Body of pancreas (tissue), 4 donors: ENCODE measurements around the gene NT5C2. TPM values are rescaled to one million over a fixed set of nuclear protein-coding genes. Genes with fewer than 3 reads are reported as not detected.

Experiments
- ATAC-seq: fragments of 150-250 bp; one replicate; pipeline ENCODE4 v1.9.1; 2016
- DNase-seq, 4 donors: peaks; one replicate each; pipeline ENCODE4 v3.0.0-alpha.2; 2019
- H3K27ac ChIP-seq, 4 donors: fragments of 200-600 bp; sonication (generic); 1 replicate in 3 of 4; 2 replicates in 1 of 4; pipeline versions ENCODE4 v1.5.1 to v1.6.1; 2016 to 2019; ENCODE audit warnings: mild to moderate bottlenecking in 1 of 4, mixed read lengths in 1 of 4, moderate library complexity in 1 of 4
- H3K27me3 ChIP-seq, 2 donors: fragments of 200-600 bp; sonication (generic); one replicate each; pipeline ENCODE4 v1.6.0; 2016; ENCODE audit warnings: mild to moderate bottlenecking in 1 of 2
- H3K36me3 ChIP-seq, 2 donors: fragments of 200-600 bp; sonication (generic); replicated peaks in 1 of 2; 2 replicates each; pipeline ENCODE4 v1.5.1; 2016; ENCODE audit warnings: low read depth in 2 of 2; ENCODE audit not compliant: insufficient read depth in 1 of 2
- H3K4me1 ChIP-seq: fragments of 200-600 bp; sonication (generic); one replicate; pipeline ENCODE4 v1.6.0; 2016
- H3K4me3 ChIP-seq, 2 donors: fragments of 200-600 bp; sonication (generic); 1 replicate in 1 of 2; 2 replicates in 1 of 2; pipeline ENCODE4 v1.5.1; 2016 to 2019
- H3K9me3 ChIP-seq, 3 donors: fragments of 200-600 bp; sonication (generic); 1 replicate in 2 of 3; 2 replicates in 1 of 3; pipeline ENCODE4 v1.5.1; 2016
- POLR2A ChIP-seq, 3 donors: fragments of 450-650 bp; IDR thresholded peaks; one replicate each; pipeline ENCODE4 v1.6.1; 2016; ENCODE audit warnings: antibody characterized with exemption in 3 of 3, mild to moderate bottlenecking in 2 of 3
- WGBS, 2 donors: methylation state at CpG; one replicate each; pipeline ENCODE4 v1.1.5; 2017; 5-methylcytosine and 5-hydroxymethylcytosine counted together
- intact Hi-C: fragments of 100-400 bp; cut with DNase I; formaldehyde crosslinking; loops from one replicate; pipeline ENCODE4 v1.15.1; 2023
- total RNA-seq, 2 donors: library from RNA; depleted of rRNA; stranded (reverse); fragments of >200 nt; gene quantifications; one replicate each; pipeline ENCODE4 v1.1.0, GENCODE V29; 2016
- TF ChIP-seq, protein P1 (sequence below), 7 experiments: fragments of 450-650 bp in 4 of 7; fragments of 200-600 bp in 3 of 7; sonication (generic) in 3 of 7; IDR thresholded peaks; one replicate each; pipeline ENCODE4 v1.5.1; 2016 to 2019; ENCODE audit warnings: antibody characterized with exemption in 7 of 7

The NT5C2 gene
- total RNA-seq, 2 donors from 2014 or later: 32.0 to 43.1 TPM

DNA sequence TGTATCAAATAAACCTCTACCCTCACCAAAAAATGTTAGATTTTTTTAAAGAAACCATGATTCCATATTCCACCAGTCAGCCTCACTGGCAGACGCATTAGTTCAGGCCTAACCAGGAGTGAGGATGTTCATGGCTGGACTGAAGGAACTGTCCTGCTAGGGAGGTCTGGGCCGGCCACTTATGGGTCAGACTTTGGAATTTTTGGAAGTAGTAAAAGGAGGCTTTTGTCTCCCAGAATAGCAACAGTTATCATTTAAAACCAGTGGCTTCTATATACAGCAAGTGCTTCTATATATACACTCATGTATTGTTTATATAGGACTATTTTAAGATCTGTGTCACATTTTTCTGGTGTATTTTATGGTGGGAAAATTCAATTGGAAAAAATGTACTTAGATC, 154.5 kb downstream of the NT5C2 start:
- intact Hi-C loops: no loop called here
- Histone ChIP-seq H3K4me1 (no peaks in the 10 kb centered on the region), H3K36me3 (no peaks in the 10 kb centered on the region), H3K9me3 (no peaks in the 10 kb centered on the region), H3K27ac (no peak overlapping the region), H3K27me3 (no peaks in the 10 kb centered on the region), H3K4me3 (no peak overlapping the region)
- WGBS, 2 donors: 82 to 93% methylated on average over 2 of the region's 2 CpGs
- TF ChIP-seq POLR2A (IDR thresholded peaks at IDR 0.05): no peak
- TF ChIP-seq, protein P1, sequence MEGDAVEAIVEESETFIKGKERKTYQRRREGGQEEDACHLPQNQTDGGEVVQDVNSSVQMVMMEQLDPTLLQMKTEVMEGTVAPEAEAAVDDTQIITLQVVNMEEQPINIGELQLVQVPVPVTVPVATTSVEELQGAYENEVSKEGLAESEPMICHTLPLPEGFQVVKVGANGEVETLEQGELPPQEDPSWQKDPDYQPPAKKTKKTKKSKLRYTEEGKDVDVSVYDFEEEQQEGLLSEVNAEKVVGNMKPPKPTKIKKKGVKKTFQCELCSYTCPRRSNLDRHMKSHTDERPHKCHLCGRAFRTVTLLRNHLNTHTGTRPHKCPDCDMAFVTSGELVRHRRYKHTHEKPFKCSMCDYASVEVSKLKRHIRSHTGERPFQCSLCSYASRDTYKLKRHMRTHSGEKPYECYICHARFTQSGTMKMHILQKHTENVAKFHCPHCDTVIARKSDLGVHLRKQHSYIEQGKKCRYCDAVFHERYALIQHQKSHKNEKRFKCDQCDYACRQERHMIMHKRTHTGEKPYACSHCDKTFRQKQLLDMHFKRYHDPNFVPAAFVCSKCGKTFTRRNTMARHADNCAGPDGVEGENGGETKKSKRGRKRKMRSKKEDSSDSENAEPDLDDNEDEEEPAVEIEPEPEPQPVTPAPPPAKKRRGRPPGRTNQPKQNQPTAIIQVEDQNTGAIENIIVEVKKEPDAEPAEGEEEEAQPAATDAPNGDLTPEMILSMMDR (IDR thresholded peaks at IDR 0.05): no peak
- DNase-seq (no peak), ATAC-seq (no peak)

Other genes starting within 250 kb of the NT5C2 start
- gene RPEL1, start 52.6 kb upstream of the NT5C2 start, total RNA-seq: not detected
- 1 to 10 TPM; 2.3 to 4.7 TPM for gene INA, start 83.9 kb upstream of the NT5C2 start, total RNA-seq
- gene PCGF6, start 157.9 kb upstream of the NT5C2 start, total RNA-seq: 10 to 100 TPM in 1 of 2 donors, 1 to 10 TPM in 1; 9.6 to 37.9 TPM
- 1 to 10 TPM; 2.0 to 5.7 TPM for gene TAF5, start 174.7 kb upstream of the NT5C2 start, total RNA-seq
- gene ATP5MK, start 203.2 kb upstream of the NT5C2 start, total RNA-seq: 10 to 100 TPM; 75.5 to 85.6 TPM
- 10 to 100 TPM; 13.0 to 32.0 TPM for gene PDCD11, start 203.4 kb upstream of the NT5C2 start, total RNA-seq